HG02571 (cell line): ENCODE data around the gene TLE7.

Source experiments
- ATAC-seq: cut with Tn5 transposase; IDR thresholded peaks from one replicate; pipeline ENCODE4 v1.9.1; 2021; ENCODE audit warnings: mild to moderate bottlenecking, moderate library complexity; ENCODE audit not compliant: unreplicated experiment

The TLE7 gene

GRCh38 chr16:71414038-71414437 lies 27.8 kb downstream of the TLE7 start:
- ATAC-seq = no peak

GRCh38 chr16:71413341-71413740 lies 28.5 kb downstream of the TLE7 start:
- no peak for ATAC-seq

GRCh38 chr16:71412270-71413160 lies 29.3 kb downstream of the TLE7 start:
- ATAC-seq = no peak

- no peak for ATAC-seq
These were observed 31.7 kb downstream of the TLE7 start for GRCh38 chr16:71410146-71410545.

- no peak for ATAC-seq
These were observed 32.7 kb downstream of the TLE7 start for GRCh38 chr16:71409011-71409775.

- no peak for ATAC-seq
These were observed 33.3 kb downstream of the TLE7 start for GRCh38 chr16:71408536-71408935.

- ATAC-seq = no peak
These were observed 34.1 kb downstream of the TLE7 start for GRCh38 chr16:71407731-71408130.

GRCh38 chr16:71406724-71407123 lies 35.1 kb downstream of the TLE7 start:
- ATAC-seq = no peak

GRCh38 chr16:71406316-71406715 lies 35.5 kb downstream of the TLE7 start:
- no peak for ATAC-seq

- ATAC-seq = no peak
These were observed 37.5 kb downstream of the TLE7 start for GRCh38 chr16:71404364-71404763.

- no peak for ATAC-seq
These were observed 39.2 kb downstream of the TLE7 start for GRCh38 chr16:71402674-71403073.

GRCh38 chr16:71402007-71402406 lies 39.8 kb downstream of the TLE7 start:
- no peak for ATAC-seq

- ATAC-seq = no peak
These were observed 41.9 kb downstream of the TLE7 start for GRCh38 chr16:71399801-71400563.

- no peak for ATAC-seq
These were observed 45.3 kb downstream of the TLE7 start for GRCh38 chr16:71396594-71396993.

- ATAC-seq = no peak
These were observed 52.5 kb downstream of the TLE7 start for GRCh38 chr16:71389330-71389729.

- no peak for ATAC-seq
These were observed 54.6 kb downstream of the TLE7 start for GRCh38 chr16:71387045-71387871.

GRCh38 chr16:71384073-71384724 lies 57.7 kb downstream of the TLE7 start:
- no peak for ATAC-seq

- no peak for ATAC-seq
These were observed 58.6 kb downstream of the TLE7 start for GRCh38 chr16:71383054-71383773.

GRCh38 chr16:71380831-71381230 lies 61.0 kb downstream of the TLE7 start:
- ATAC-seq = no peak
